Measurements from ENCODE around the gene ZIC1.

The ZIC1 gene

DNA sequence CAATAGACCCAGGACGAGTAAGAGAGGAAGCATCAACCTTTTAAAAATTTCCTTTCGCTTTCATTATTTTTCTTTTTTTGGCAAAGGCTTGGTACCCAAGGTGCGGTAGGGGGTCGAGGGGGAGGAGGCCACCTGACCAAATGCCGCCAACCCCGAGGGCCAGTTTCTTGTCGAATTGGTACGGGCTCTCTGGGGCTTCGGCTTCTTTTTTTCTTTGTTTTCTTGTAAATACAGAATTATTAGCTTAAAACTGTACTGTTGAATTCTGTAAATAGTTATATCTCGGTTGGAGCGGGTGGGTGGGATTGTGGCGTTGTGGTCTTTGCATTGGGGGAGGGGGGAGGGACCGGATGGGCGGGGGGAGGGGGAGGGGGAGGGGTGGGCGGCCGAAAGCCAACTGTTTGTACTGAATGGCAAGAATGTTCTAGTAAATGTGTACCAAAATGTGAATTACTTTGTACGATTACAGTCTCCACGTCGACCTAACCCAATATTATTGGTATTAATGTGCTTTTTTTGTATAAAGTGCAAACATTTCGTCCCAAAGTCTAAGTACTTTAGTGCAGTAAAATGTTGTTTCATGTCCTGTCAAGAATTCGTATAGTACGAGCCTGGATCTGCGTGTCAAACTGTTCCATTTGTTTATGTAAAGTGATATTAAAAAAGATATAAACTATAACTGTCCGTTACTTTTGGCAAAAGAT is 4.7 kb downstream of the ZIC1 start:
- TF ChIP-seq ZFX (IDR thresholded peaks at IDR 0.05) (no peak), CTCF (conservative IDR thresholded peaks at IDR 0.05) (no peak)
- no peak overlapping the region for H3K27ac ChIP-seq

DNA sequence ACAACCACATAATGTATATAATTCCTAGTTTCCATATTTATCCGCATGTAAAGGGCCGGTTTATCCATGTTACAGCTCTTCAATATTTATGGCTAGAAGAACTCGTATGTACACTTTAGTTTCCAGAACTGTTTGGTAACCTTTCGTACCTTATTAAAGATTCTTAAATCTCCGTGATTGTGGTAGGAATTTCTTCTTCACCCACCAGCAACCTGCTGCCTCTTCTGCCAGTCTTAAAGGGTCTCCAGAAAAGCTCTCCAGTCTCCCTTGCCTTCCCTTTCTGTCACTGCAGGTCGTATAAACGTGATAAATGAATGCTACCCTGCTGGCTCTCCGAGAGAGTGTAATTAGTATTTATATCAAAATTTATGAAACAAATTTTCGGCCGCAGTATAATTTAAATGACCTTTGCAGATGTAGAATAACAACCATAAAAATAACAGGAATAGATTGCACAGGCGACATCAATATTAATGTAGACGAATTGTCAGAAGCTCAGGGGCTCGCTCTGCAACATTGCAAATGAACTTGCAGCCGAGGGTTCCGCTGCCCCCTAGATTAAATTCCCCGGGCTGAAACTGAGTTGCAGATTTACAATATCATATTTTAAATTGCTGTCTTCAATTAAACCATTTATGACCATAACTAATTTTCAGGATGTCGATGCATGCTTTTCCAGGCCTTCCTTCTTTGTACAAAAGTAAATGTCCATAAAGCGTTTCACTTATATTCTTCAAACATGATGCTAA is 5.4 kb downstream of the ZIC1 start:
- TF ChIP-seq CTCF (conservative IDR thresholded peaks at IDR 0.05) (no peak), ZFX (IDR thresholded peaks at IDR 0.05) (no peak)
- H3K27ac ChIP-seq: no peak overlapping the region

DNA sequence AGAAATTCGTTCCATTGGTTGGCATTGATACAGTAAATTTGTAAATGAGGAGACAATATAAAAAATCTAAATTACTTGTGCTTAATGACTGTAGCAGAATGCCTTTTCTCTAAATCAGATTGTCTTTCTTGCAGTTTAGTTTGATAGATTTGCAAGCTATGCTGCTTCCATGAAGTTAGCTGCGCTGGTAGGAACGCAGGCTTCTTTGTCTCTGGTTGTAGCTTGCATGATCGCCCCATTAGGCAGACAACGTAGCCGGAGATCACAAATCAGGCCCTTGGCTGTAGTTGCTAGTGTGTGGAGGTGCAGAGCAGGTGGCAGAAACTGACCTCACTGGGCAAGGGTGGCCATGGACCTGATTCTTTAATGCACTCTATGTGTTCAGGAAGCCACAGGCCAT is 6.1 kb downstream of the ZIC1 start:
- TF ChIP-seq ZFX (IDR thresholded peaks at IDR 0.05) (no peak), CTCF (conservative IDR thresholded peaks at IDR 0.05) (no peak)
- H3K27ac ChIP-seq: no peak overlapping the region

- no peak for TF ChIP-seq ZFX (IDR thresholded peaks at IDR 0.05)
- no peak; the same call in 1 of the 2 replicates for TF ChIP-seq CTCF (conservative IDR thresholded peaks at IDR 0.05)
Measured at GRCh38 chr3:147415874-147416273, 6.7 kb downstream of the ZIC1 start.

DNA sequence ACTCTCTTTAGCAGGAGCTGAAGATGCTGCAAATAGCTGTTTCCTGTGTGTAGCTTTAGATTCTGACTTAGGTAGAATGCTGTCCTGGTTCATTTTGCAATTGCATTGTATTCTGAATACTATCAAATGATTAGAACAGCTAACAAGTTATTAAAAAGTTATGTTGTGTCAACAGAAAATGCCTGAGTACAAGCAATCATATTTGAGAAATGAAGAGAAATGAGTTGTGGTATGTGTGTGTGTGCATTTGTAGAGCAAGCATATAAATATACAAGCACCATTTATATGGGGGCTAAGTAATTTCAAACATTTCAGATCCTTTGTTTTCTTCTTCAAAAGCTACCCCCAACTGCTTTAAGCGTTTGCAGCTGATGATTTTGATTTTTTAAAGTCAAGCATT is 7.8 kb downstream of the ZIC1 start:
- TF ChIP-seq CTCF (conservative IDR thresholded peaks at IDR 0.05) (no peak), ZFX (IDR thresholded peaks at IDR 0.05) (no peak)

More at GRCh38 chr3:147415874-147416273, 6.7 kb downstream of the ZIC1 start:
- no peak overlapping the region for H3K27ac ChIP-seq

GRCh38 chr3:147417551-147418295 is 8.6 kb downstream of the ZIC1 start:
- TF ChIP-seq ZFX (IDR thresholded peaks at IDR 0.05): no peak
- TF ChIP-seq CTCF (conservative IDR thresholded peaks at IDR 0.05): no peak
- no peak overlapping the region for H3K27ac ChIP-seq

More for the DNA sequence above, 7.8 kb downstream of the ZIC1 start:
- H3K27ac ChIP-seq: no peak overlapping the region

- TF ChIP-seq ZFX (IDR thresholded peaks at IDR 0.05): no peak
- TF ChIP-seq CTCF (conservative IDR thresholded peaks at IDR 0.05): no peak
- H3K27ac ChIP-seq: no peak overlapping the region
Measured at GRCh38 chr3:147418371-147418781, 9.2 kb downstream of the ZIC1 start.
